OCI-LY7 (cell line): ENCODE measurements around the gene ELFN1.

Experiments used
- EZH2phosphoT487 ChIP-seq: fragments of 200-600 bp; sonication (generic); IDR thresholded peaks from 2 replicates; pipeline ENCODE4 v1.6.1; 2018; ENCODE audit warnings: low read depth, borderline replicate concordance, mild to moderate bottlenecking, mixed run types, antibody characterized with exemption, low read length, moderate library complexity, mixed read lengths
- TF ChIP-seq, protein P1 (sequence below): fragments of 200-600 bp; sonication (generic); conservative IDR thresholded peaks from 2 replicates; pipeline ENCODE4 v1.5.1; 2014; ENCODE audit warnings: mild to moderate bottlenecking, antibody characterized with exemption, low read length, moderate library complexity, mixed read lengths

- TF ChIP-seq, protein P1, sequence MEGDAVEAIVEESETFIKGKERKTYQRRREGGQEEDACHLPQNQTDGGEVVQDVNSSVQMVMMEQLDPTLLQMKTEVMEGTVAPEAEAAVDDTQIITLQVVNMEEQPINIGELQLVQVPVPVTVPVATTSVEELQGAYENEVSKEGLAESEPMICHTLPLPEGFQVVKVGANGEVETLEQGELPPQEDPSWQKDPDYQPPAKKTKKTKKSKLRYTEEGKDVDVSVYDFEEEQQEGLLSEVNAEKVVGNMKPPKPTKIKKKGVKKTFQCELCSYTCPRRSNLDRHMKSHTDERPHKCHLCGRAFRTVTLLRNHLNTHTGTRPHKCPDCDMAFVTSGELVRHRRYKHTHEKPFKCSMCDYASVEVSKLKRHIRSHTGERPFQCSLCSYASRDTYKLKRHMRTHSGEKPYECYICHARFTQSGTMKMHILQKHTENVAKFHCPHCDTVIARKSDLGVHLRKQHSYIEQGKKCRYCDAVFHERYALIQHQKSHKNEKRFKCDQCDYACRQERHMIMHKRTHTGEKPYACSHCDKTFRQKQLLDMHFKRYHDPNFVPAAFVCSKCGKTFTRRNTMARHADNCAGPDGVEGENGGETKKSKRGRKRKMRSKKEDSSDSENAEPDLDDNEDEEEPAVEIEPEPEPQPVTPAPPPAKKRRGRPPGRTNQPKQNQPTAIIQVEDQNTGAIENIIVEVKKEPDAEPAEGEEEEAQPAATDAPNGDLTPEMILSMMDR, result no peak
- no peak for TF ChIP-seq EZH2phosphoT487
Observed at GRCh38 chr7:1712907-1713501, 42.9 kb downstream of the ELFN1 start.
